ENCODE results near the gene C11orf52. TPM values are rescaled to one million over a fixed set of nuclear protein-coding genes. Genes with fewer than 3 reads are reported as not detected.

Gene C11orf52
- total RNA-seq, 4 donors from 2014 or later = 4.1 to 15.7 (median 10.4) TPM

GRCh38 chr11:111976119-111976766, 57.5 kb downstream of the C11orf52 start:
- no peaks in the 10 kb centered on the region for H3K27me3 ChIP-seq
- H3K9me3 ChIP-seq = no peaks in the 10 kb centered on the region
- peak overlapping the region; percentile 56 to 81 (median 71) for H3K27ac ChIP-seq
- H3K4me1 ChIP-seq = peaks cover 0 to 37% (median 2%) of the 10 kb centered on the region in 4 donors
- peak overlapping the region in 1 of 4 donors; percentile 69 for H3K4me3 ChIP-seq
- TF ChIP-seq CTCF (IDR thresholded peaks at IDR 0.05) = no peak
- no peak for TF ChIP-seq POLR2A (IDR thresholded peaks at IDR 0.05)
- DNase-seq = no peak
- H3K36me3 ChIP-seq = no peaks in the 10 kb centered on the region

Small RNAs within 50 kb of the gene (small RNA-seq; reads per million reads assigned to genes)
- gene C11orf52 (0 reads per million in 2 donors), gene RNA5SP351 (0 reads per million in 2 donors), gene RPL37AP8 (0 reads per million in 2 donors)

Other genes starting within 250 kb of the C11orf52 start
- 10 to 100 TPM; 25.6 to 51.8 (median 41.7) TPM for gene PPP2R1B, start 152.5 kb upstream of the C11orf52 start, total RNA-seq
- gene ALG9, start 47.3 kb upstream of the C11orf52 start, total RNA-seq = 10 to 100 TPM; 14.0 to 32.4 (median 31.7) TPM
- gene FDXACB1, start 39.7 kb upstream of the C11orf52 start, total RNA-seq = 1 to 10 TPM in 2 of 4 donors, under 1 TPM in 2; 0.53 to 1.7 (median 1.1) TPM
- gene CFAP68, start 39.4 kb upstream of the C11orf52 start, total RNA-seq = 10 to 100 TPM in 3 of 4 donors, not detected in 1; 11.9 to 22.6 (median 16.0) TPM
- gene CRYAB, start 7.1 kb upstream of the C11orf52 start, total RNA-seq = 10 to 100 TPM in 3 of 4 donors, 1 to 10 TPM in 1; 7.7 to 32.2 (median 14.9) TPM
- 1 to 10 TPM in 1 of 4 donors, under 1 TPM in 1, not detected in 2; 0.94 to 2.5 TPM for gene HSPB2, start 6.2 kb upstream of the C11orf52 start, total RNA-seq
- 10 to 100 TPM in 3 of 4 donors, 1 to 10 TPM in 1; 9.8 to 37.1 (median 15.1) TPM for gene DIXDC1, start 18.4 kb downstream of the C11orf52 start, total RNA-seq
- 10 to 100 TPM; 23.2 to 28.6 (median 27.0) TPM for gene DLAT, start 106.5 kb downstream of the C11orf52 start, total RNA-seq
- gene PIH1D2, start 155.1 kb downstream of the C11orf52 start, total RNA-seq = 10 to 100 TPM in 1 of 4 donors, 1 to 10 TPM in 1, not detected in 2; 2.8 to 11.6 TPM
- 10 to 100 TPM; 10.1 to 28.1 (median 11.8) TPM for gene NKAPD1, start 155.4 kb downstream of the C11orf52 start, total RNA-seq
- 10 to 100 TPM; 27.8 to 33.3 (median 29.8) TPM for gene TIMM8B, start 167.8 kb downstream of the C11orf52 start, total RNA-seq
- gene SDHD, start 168.0 kb downstream of the C11orf52 start, total RNA-seq = 100 to 1,000 TPM; 114 to 290 (median 149) TPM
- gene IL18, start 245.2 kb downstream of the C11orf52 start, total RNA-seq = 10 to 100 TPM; 19.0 to 57.4 (median 42.5) TPM
- gene TEX12, start 248.5 kb downstream of the C11orf52 start, total RNA-seq = 1 to 10 TPM in 1 of 4 donors, not detected in 3; 2.0 TPM

Measured in Peyer's patch (tissue), 4 donors.